NCI-H748 treated with DMSO at 0.1 percent for 48 hours (cell line): Measurements from ENCODE around the gene TRAPPC6A.

Experiments used
- DNase-seq: peaks from one replicate; lab custom pipeline; 2025; lab: John Stamatoyannopoulos, UW

TRAPPC6A gene

DNA sequence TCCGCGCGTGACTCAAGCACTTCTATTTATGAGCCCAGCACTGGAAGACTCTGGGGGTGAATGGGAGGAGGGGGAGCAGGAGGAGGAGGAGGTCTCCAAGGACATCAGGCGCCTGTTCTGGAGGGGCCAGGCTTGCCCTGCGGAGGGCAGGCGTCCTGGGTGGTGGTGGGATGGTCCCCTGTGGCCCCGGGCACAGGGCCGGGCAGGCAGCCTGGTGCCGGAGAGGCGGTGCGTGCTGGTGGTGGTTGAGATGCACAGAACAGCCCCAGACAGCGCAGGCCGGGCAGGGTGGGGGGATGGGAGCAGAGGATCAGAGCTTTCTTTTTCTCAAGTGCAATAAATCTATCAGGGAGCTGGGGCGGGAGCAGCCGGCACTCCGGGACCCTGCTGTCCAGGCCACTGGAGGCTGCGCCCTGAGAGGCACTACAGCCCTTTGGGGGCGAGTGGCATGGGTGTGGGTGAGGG, 31.3 kb downstream of the TRAPPC6A start:
- DNase-seq: no peak

DNA sequence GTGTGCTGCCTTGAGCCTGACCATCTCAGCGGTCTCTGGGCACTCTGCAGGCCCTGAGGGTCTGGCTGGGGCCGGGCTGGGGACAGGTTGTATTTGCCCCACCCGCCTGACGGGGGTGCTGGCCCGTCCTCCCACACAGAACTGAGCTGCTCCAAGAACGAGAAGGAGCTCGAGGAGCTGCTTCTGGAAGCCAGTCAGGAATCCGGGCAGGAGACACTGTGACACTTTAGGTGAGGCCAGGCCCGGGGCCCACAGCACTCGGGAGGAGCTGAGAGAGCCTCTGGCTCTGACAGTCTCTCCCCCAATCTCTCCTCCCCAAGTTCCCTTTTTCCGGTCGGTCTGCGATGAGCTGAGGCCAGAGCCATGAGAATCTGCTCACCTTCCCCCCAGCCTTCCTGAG, 31.8 kb downstream of the TRAPPC6A start:
- no peak for DNase-seq

DNA sequence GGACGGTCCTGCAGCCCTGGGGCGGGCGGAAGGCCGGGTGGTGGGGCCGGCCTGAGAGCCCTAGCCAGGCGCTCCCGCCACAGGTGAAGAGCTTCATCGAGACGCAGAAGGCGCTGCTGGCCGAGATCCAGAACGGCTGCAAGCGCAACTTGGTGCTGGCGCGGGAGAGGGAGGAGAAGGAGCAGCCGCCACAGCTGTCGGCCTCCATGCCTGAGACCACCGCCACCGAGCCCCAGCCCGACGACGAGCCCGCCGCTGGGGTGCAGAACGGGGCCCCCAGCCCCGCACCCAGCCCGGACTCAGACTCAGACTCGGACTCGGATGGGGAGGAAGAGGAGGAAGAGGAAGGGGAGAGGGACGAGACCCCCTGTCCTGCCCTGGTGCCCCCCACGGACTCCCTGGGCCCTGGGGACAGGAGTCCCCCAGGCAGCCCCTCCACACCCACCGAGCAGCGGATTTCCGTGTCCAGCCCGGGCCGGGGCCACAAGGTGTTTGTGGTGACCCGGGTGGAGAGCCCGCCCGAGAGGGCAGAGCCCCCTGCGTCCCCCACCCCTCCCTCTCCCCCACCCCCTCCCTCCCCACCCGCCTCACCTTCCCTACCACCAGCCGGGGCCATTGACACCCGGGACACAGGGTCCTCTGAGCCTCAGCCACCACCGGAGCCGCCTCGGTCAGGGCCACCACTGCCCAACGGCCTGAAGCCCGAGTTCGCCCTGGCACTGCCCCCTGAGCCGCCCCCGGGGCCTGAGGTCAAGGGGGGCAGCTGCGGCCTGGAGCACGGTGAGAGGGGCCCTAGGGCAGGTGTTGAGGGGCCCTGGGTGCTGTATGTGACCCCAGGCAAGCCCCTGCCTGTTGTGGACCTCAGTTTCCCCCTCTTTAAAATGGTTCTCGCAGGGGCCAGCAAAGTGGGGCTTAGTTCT, 32.5 kb downstream of the TRAPPC6A start:
- no peak for DNase-seq

DNA sequence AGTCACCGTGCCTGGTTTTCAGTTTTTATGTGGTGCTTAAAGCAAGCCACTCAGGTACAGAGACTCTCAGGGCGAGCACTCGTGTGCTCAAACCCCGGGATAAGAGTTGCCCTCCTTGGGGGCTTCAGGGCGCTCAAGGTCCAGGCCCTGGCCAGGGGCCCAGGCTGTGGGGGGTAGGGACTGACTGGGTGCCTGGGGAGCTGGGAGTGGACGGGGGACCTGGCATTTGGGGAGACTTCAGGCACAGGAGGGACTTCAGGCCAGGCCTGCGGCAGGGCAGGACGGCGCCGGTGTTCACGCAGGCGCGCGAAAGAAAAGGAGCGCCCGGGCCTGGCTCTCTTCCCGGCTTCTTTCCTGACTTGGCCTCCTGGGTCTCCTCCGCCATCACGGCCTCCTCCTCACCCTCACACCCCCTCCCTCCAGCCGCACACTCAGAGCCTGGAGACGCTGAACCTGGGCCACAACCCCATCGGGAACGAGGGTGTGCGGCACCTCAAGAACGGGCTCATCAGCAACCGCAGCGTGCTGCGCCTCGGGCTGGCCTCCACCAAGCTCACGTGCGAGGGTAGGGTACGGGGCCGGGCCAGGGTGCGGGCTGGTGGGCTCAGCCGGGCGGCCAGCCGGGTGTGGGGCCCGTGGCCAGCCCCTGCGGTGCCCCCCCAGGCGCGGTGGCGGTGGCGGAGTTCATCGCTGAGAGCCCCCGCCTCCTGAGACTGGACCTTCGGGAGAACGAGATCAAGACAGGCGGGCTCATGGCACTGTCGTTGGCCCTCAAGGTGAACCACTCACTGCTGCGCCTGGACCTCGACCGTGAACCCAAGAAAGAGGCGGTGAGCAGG, 33.4 kb downstream of the TRAPPC6A start:
- DNase-seq: no peak

DNA sequence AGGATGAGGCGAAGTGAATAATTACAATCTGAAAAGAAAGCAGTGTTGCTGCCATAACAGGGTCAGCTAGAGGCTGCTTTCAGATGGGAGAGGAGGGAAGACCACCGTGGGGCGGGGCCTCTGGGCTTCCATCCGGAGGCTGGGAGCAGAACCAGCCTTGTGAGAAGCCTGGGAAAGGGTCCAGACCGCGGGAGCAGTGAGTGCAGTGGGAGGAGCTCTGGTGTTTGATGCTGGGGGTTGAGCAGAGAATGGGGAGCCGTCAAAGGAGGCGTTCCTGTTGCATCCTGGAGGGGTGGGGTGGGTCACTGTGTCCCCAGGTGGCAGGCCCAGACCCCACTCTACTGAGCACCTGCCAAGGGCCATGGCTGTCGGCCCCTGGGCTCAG, 35.3 kb downstream of the TRAPPC6A start:
- no peak for DNase-seq

DNA sequence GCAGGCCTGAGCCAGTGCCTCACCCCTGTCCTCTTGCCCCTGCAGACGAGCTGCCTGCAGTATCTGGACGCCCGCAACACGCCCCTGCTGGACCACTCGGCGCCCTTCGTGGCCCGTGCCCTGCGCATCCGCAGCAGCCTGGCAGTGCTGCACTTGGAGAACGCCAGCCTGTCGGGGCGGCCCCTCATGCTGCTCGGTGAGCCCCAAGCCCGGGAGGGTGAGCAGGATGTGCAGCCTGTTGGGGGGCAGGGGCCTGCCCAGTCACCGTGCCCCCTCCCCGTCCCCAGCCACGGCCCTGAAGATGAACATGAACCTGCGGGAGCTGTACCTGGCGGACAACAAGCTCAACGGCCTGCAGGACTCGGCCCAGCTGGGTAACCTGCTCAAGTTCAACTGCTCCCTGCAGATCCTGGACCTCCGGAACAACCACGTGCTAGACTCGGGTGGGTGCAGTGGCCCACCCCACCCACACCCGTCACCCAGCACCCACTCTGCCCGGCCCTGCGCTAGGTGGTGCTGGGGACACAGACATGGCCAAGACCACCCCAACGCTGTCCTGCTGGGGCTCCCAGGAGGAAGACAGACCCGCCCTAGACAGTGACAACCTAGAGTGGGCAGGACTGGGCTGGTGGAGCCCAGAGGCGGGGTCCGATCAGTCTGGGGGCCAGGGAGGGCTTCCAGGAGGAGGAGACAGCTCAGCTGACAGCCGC, 35.9 kb downstream of the TRAPPC6A start:
- no peak for DNase-seq

DNA sequence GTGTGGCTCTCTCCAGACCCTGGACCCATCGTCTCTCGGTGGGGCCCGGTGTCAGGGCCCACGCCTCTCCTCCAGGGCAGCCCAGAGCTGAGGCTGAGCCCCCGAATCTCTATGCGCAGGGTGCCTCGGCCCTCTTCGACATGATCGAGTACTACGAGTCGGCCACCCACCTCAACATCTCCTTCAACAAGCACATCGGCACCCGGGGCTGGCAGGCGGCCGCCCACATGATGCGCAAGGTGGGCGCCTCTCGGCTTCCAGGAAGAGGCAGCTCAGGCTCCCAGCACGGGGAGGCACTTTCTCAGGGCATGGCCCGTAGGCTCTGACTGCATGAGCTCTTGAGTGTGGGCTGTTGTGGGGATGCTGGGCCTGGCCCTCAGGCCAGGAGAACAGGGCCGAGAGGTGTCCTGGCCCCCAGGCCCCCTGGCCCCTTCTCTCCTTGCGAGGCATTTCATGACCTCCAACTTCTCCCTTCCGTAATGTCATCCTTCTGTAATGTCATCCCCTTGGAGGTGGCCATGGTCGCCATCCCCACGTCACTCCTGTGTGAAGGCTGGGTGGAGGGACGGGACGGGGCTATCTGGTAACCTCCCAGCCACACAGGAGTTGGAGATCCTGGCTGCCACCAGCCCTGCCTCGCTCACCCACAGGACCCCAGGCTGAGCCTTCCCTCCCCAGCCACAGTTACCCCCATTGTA, 36.7 kb downstream of the TRAPPC6A start:
- DNase-seq: no peak

DNA sequence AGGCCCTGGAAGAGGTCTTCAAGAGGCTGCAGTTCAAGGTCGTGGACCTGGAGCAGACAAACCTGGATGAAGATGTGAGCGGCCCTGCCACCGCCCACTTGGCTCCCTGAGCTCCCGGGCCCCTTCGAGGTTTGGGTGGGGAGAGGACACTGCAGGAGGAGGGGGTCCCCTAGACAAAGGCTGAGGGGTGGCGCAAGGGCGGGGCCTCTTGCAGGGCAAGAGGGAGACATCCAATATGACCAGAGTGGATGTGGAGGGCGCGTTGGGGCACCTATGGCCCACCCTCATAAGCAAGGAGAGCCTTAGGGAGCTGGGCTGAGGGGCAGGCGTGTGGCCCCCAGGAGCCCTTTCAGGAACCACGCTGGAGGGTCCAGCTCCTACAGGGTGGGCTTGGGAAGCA, 37.5 kb downstream of the TRAPPC6A start:
- no peak for DNase-seq

DNA sequence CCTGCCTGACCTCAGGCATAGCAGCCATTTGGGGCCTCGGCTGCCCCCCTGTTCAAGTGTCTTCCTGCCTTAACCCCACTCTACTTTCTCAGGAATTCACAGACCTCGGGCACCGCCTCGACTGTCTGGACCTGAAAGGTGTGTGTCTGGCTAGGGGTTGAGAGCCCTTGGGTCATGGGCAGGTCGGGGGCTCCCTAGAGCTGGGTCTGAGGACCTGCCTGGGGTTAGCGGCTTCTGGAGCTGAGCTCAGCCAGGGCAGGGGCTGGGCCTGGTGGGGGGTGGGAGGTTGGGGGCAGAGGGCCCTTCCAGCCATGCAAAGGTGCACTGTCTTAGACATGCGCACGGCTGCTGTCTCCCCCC, 37.9 kb downstream of the TRAPPC6A start:
- no peak for DNase-seq

DNA sequence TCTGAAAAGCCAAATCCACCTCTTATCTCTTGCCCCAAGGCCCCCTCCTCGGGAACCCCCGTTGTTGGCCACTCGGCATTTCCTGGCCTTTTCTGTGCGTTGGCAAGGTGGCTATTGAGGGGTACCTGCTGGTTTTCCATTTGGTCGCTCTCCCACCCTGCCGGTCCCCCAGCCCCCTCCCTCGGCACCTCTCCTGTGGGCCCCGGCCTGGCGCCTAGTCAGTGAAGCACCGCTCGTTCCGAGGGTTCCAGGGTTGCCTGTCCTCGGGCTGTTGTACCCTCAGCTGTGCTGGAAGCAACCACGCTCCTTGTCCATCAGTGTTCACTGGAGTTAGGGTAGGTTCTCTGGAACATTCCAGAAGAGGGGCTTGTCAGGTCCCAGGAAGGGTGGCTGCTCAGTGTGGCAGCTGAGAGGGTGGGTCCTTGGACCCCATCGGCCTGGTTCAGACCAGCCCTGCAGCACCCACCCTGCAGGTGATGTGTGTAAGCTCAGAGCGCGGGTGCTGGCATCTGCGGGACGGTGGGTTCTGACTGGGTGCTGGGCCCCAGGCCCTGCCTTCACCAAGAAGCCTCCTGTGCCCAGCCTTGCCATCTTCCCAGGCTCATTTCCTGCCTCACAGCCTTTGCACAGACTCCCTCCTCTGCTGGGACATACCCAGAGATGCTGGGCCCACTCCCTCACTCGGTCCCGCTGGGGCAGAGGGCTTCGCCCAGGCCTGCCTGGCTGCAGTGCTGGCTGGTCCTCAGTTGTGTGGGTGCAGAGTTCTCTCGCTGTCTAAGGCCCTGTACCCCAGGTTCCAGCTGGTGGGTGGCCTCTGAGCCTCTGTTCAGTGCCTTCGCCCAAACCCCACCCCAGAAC, 38.5 kb downstream of the TRAPPC6A start:
- DNase-seq: no peak

DNA sequence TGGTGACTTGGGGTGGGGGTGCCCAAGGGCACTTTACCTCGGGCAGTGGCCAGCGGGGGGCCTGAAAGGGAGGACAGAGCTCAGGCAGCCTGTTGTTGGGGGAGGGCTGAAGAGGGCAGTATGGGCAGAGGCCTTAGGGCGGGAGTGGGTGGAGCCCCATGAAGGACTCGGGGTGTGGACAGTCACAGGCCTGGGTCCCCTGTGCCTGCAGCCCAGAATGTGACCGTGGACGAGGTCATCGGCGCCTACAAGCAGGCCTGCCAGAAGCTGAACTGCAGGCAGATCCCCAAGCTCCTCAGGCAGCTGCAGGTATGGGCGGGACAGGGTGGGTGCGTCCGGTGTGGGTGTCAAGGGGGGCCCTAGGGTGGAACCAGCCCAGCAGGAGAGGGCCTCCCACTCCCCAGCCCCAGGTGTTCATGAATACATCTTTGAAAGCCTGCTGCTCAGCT, 39.7 kb downstream of the TRAPPC6A start:
- DNase-seq: no peak

DNA sequence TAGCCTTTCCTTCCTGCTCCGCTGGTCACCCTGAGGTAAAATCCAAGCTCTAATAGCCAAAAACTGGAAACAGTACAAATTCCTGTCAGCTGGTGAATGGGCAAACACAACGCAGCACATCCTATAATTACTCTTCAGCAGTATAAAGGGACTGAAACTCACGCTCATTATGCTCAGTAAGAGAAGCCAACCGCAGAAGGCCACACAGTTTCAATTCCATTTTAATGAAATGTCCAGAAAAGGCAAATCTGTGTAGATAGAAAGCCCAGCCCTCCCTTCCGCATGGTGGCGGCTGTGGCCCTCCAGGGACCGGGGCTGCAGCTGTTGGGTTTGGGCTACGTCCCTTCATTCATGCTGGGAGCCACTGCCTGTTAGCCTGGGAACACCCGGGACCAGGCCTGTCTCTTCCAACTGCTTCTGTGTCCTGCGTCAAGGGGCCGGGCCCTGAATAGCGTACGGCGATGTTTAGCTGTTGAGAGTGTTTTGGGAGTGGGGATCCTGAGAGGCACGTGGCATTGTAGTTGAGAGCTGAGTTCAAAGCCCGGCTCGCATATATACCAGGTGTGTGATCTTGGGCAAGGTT, 40.8 kb downstream of the TRAPPC6A start:
- no peak for DNase-seq

DNA sequence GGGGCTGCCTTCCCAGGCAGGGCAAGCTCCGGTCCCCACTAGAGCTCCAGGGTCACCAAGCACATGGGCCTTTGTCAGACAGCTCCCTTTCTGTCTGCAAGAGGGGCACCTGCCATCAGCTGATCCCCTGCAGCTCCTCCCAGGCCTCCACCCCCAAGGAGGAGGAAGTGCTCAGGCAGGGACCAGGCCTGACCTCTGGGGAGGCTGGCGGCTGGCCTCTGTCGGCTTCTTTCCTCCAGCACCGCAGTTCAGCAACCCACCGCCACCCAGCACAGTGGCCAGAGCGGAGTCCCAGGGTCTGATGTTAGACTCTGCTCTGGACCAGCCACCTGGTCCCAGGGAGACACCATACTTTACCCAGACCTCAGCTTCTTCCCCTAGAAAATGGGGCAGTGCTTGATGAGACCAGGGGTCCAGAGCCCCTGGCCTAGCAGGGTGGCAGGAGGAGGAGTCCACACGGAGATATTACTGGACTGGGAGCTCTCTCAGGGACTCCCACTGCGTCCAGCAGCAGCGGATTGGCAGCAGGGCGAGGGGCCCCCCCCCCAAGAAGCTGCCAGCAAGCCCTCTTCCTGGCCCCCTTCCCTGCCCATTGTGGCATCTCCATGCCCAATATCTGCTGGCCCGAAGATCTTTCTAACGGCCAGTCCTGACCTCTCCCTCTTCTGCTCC, 41.4 kb downstream of the TRAPPC6A start:
- DNase-seq: no peak

DNA sequence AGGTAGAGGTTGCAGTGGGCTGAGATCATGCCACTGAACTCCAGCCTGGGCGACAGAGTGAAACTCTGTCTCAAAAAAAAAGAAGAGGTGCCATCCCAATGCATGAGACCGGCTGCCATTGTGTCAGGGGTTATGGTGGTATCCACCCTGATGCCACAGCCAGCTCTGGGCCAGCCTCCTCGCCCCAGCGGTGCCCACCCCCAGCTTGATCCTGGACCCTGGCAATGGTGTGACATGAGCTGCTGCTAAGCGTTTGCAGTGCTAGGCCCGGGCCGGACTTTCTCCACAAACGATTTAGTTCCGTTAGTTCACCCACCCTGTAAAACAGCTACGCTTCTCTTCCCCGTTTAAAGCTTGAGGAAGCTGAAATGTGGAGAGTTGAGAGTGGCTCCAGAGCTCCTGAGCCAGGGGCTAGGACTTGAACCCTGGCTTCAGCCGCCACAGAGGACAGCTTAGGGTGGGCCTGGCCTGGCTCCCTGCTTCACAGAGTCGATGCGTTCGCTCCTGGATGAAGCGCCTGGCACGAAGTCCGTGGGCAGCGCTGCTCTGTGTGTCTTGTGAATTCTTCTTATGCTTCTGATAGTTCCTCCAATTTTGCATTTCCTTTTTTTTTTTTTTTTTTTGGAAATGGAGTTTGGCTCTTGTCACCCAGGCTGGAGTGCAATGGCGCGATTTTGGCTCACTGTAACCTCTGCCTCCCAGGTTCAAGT, 42.7 kb downstream of the TRAPPC6A start:
- DNase-seq: no peak

DNA sequence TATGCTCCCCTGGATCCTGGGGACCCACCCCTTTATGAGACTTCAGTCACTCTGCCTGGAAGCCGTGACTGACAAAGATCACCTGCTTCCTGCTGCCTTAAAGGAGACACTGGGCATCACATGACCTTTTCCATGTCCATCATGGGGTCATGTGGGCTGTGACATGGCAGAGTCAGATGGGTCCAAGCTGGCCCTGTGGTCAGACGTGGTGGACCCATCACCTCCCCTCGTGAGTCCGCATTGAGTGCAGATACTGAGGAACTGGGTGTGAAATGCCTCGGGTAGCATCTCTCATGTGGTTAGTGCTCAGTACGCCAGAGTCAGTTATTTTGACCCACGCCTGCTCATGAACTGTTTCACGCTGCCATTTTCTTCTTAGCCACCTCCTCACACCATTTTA, 44.4 kb downstream of the TRAPPC6A start:
- no peak for DNase-seq

DNA sequence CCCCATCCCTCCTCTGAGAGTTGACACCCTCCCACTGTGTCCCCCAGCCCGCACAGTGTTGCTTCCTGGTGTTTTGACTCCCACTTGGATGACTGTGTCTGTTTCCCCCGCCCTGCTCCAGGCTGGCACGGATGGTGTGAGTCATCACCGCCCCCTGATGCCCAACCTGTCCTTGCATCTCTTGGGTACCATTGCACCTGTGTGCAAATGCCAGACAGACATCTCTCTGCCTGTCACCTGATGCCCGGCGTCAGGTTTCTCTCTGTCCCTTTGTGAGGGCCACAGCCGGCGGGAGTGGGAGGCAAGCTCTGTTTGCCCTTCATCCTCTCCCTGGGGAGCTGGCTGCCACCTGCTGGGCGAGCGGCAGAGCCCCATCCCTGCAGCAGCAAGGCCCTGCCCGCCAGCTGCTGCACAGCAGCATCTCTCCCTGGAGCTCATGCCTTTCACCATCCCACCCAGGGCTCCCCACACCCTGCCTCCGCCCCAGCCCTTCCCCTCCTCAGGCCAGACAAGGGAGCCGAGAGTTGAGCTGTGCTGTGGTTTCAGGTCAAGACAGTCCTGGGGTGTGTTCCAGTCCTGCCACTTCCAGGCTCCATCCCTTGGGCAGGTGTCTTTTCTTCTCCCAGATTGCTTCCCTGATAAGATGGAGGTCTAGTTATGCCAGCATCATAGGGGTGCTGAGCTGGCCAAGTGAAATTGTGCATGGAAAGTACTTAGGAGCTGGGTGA, 47.0 kb downstream of the TRAPPC6A start:
- DNase-seq: peak; percentile 87

DNA sequence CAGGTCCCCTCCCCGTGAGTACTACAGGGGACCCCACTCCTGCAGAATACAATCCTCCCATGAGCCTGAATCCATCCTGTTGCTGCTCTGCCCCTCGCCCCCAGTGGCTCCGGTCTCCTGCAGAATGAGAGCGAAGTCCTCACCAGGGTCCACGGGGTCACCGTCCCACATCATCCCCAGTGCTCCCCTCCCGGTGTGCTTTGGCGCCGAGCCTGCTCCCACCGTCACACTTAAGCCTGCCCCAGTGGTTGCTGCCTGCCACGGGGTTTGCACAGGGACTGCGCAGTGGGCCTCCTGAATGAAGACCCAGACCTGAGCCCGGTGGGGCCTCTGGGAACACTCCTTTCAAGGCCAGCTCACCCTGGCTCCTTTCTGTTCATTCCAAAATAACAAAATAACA, 47.8 kb downstream of the TRAPPC6A start:
- DNase-seq: no peak

DNA sequence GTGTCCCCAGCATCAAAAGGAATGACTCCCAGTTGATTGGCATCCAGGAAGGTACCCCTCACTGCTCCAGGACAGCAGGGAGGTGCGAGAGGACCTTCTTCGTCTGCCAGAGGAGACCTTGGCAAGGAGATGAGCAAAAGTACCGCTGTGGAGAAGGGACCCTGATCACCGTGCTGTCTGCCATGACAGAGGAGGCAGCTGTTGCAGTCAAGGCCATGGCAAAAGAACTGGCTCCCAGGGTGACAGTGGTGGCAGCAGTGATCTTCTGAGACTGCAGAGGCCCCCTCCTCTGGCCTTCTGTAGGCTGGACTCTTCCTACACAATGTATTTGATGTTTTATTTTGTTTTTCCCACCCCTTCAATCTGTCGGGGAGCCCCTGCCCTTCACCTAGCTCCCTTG, 49.2 kb downstream of the TRAPPC6A start:
- no peak for DNase-seq

DNA sequence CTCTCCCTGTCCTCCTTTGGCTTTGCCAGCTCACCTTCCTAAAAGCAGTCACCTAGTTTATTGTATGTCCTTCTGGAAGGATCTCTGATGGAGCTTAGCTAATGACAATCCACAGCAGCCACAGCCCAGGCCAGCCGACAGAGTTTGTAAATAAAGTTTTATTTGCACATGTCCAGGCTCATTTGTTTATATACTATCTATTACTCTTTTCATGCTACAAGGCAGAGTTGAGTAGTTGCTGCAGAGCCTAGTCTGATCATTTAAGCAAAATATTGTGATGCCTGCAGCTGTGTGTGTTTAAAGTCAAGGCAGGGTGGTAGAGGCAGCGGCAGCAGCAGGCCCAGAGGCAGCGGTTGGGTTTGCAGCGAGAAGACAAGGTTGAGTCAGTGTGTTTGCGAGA, 49.9 kb downstream of the TRAPPC6A start:
- no peak for DNase-seq
